Middle frontal gyrus (tissue), 1 donor: ENCODE data around the gene RAB11FIP4.
A peak's percentile ranks its signal among the peaks of the same experiment; 100 is the strongest.

Source experiments
- DNase-seq: peaks from one replicate; pipeline ENCODE4 v3.0.0-alpha.2; 2015; ENCODE audit warnings: low spot score; ENCODE audit errors: extremely low spot score

Gene RAB11FIP4

GRCh38 chr17:31522284-31522931 lies 130.9 kb downstream of the RAB11FIP4 start:
- DNase-seq: no peak

- no peak for DNase-seq
Measured at GRCh38 chr17:31522987-31523495, 131.6 kb downstream of the RAB11FIP4 start.

GRCh38 chr17:31523862-31524730 lies 132.6 kb downstream of the RAB11FIP4 start:
- no peak for DNase-seq

DNA sequence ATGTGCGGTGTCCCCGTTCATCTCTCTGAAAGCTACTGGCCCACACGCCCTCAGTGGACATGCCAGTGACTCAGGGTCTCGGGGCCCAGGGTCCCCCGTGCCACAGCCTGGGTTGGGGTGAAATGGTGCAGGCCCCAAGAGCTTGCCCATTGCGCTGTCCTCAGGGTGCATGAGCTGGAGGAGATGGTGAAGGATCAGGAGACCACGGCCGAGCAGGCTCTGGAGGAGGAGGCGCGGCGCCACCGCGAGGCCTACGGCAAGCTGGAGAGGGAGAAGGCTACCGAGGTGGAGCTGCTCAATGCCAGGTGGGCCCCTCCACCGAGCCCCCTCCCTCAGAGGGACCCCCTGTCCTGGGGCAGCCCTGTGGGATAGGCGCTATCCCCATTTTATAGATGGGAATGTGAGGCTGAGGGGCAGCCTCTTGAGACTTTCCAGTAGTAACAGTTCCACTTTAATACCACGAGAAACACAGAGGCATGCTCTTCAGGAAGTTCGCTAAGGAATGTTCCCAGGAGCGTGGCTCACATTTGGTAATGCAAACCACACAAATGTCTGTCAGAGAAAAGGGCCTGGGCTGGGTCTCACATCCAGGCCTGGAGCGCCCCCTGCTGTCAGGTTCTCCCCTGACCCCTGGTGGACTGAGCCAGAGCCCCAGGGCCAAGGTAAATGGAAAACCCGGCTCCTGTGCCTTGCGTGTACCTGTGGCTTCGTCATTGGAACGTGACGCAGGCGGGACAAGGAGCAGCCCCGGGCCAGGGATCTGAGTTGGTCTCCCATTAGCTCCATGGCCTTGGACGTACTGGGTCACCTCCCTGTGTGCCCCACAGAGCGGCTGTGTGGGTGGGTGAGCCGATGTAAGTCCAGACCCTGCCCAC lies 133.7 kb downstream of the RAB11FIP4 start:
- peak; percentile 56 for DNase-seq

- no peak for DNase-seq
Measured at GRCh38 chr17:31525801-31526549, 134.5 kb downstream of the RAB11FIP4 start.

- no peak for DNase-seq
Measured at GRCh38 chr17:31527606-31528005, 136.1 kb downstream of the RAB11FIP4 start.

DNA sequence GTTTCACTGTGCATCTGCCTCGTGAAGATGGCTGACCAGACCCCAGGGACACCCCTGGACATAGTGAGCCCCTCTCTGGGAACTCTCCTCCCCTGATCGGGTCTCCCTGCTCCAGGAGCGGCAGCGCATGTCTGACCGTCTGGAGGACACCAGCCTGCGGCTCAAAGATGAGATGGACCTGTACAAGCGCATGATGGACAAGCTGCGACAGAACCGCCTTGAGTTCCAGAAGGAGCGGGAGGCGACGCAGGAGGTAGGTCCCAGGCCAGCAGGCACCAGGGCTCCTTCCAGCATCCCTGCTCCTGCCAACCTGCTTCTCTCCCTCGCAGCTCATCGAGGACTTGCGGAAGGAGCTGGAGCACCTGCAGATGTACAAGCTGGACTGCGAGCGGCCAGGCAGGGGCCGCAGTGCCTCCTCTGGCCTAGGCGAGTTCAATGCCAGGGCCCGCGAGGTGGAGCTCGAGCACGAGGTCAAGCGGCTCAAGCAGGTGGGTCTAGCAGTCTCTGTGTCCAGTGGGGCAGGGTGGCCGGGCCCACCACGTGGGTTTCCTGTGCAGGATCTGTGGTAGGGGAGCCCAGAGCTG lies 136.9 kb downstream of the RAB11FIP4 start:
- DNase-seq: no peak

- DNase-seq: no peak
Measured at GRCh38 chr17:31529841-31530251, 138.4 kb downstream of the RAB11FIP4 start.

GRCh38 chr17:31530391-31530985 lies 139.0 kb downstream of the RAB11FIP4 start:
- DNase-seq: no peak

DNA sequence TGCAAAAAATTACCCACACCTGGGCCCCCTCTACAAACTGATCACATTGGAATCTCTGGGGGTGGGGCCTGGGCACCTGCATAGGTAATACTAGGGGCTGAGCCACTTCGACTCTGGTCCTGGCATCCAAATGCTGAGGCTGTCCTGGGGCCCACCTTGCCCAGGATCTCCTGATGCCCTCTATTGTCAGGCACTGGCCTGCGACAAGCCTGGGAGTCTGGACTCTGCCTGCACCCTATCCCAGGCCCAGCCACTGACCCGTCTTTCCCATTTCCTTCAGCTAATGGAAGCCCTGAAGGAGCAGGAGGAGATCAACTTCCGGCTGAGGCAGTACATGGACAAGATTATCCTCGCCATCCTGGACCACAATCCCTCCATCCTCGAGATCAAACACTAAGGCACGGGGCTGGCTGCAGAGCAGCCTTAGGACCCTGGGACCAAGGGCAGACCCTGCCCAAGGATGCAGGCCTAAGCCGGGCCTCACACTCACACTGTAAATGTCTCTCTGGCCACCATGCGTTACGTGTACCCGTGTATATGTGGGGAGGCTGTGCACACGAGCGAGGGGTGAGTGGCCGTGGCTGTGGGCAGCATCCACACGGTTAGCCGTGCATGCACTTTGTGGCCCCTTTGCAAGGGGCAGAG lies 140.0 kb downstream of the RAB11FIP4 start:
- no peak for DNase-seq

- DNase-seq: no peak
Measured at GRCh38 chr17:31532081-31532480, 140.6 kb downstream of the RAB11FIP4 start.

DNA sequence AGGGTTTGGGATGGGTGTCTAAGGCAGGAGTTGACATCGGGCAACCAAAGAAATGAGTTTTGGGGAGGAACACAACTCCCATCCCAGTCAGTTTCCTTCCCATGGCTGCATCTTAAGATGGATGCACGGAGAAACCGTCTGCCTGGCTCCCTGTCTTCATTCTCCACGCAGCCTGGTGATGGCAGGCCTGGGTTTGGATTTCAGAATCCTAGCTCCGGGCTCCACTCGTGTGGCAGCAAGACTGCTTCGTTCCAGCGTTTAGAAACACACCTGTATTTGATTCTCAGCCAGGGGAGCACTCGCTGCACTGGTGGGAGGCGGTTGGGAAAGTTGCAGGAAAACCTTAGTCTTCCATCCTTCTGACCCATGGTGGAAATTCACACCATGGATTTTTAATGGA lies 141.1 kb downstream of the RAB11FIP4 start:
- DNase-seq: no peak

DNA sequence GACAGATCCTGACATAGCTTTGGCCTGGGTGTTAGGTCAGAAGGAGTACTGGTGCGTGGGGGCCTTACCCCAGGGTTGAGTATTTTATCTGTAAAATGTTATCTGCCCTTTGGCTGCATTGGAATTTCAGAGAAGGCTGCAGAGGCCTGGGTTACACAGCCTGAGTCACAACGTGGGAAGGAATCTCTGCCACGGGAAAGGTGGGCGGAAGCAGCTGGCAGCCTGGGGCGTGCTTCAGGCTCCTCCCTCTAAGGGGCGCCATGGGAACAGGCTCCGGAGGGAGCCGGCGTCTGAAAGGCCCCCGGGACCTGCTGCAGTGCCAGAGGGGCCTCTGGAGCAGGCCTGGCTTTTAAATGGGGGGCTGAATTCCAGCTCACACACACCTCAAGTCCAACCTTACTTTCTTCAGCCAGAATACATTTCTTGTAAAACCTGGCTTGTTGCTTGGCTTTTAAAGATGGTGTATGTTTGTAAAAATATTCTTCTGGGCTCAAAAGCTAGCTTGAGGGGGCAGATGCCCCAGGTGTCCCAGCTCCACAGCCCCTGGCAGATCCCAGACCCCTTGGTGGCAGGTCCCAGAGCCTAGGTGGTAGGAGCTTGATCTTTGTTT lies 142.2 kb downstream of the RAB11FIP4 start:
- DNase-seq: no peak

GRCh38 chr17:31534223-31534888 lies 142.9 kb downstream of the RAB11FIP4 start:
- DNase-seq: no peak

DNA sequence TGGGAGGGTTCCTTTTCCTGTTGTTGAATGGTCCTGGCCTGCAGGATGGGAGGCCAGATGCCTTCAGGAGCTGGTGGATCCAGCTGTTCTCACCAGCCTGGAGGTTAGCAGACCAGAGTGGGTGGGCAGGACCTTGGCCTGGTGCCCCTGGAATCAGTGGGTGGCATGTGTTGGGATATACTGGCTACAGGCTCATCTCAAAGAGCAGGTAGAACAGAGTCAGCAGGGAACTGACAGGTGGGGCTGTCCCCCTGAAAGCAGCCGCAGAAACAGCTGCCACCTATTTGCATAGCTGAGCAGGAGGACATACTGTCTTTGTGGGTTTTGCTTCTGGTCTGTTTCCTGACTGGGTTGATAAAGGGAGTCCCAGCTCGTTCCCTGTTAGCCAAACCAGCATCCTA lies 144.1 kb downstream of the RAB11FIP4 start:
- DNase-seq: no peak

GRCh38 chr17:31536451-31536850 lies 145.0 kb downstream of the RAB11FIP4 start:
- no peak for DNase-seq

DNA sequence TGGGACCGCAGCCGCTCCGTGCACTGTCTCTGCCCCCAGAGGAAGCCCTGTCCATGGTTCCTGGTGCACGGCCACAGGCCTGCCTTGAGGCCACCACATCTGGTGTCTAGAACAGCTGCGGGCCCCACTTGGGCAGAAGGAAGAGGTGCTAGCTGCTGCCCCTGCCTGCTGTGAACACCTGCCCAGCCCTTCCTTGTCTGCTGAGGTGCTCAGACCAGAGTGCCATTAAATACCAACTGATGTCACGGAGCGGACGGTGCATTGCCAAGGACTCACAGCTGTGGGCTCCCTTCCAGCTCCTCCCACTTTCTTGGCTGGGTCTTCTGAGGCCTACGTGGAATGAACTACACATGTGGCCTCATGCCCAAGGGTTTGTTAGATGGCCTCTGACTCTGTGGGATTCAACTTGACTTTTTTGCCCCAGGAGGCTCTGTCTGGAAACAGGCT lies 146.1 kb downstream of the RAB11FIP4 start:
- no peak for DNase-seq

DNA sequence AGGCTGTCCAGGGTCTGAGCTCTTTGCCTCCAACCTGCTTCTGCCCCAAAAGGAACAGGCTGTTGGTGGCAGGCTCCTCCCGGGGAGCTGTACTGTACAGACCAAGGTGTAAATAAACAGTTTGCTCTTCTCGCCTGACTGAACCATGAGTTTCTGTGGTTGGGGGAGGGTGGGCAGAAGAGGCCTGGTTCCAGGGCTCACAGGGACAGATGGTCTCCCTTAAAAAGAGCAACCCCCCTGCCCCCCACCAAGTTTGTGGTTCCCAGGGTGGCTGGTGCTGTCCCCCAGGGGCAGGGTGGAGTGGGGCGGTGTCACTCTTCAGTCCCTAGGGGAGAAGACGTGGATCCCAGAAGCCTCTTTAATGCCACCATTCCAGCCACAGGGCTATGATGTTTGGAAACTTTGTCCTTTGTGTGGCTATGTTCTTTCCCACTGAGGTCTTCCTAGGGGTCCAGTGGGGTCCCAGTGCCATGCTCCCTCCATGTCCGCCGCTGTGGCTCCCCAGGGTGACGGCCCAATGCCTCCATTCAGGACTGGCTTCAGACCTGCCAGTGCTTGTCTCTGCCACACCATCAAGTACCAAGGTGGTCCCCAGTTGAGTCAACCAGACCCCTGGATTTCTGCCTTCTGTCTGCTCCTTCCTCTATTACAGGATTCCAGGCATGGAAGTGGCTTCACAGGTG lies 146.7 kb downstream of the RAB11FIP4 start:
- no peak for DNase-seq
